SK-N-MC (cell line): ENCODE data around the gene TADA1.

ENCODE experiments used
- EZH2 ChIP-seq: fragments of 200-600 bp; sonication (generic); IDR thresholded peaks from one replicate; pipeline ENCODE4 v1.6.1; 2017; ENCODE audit warnings: antibody characterized with exemption
- FOXP2 ChIP-seq: optimal IDR thresholded peaks from 2 replicates; pipeline ENCODE3; 2011; ENCODE audit warnings: mild to moderate bottlenecking, moderate library complexity; ENCODE audit not compliant: insufficient read depth; ENCODE audit errors: extremely low read length, control extremely low read depth
- POLR2AphosphoS5 ChIP-seq: IDR thresholded peaks from 2 replicates; pipeline ENCODE4 v1.6.1; 2012; ENCODE audit warnings: mild to moderate bottlenecking, low read depth, low read length, borderline replicate concordance

- TF ChIP-seq EZH2, result no peak
- no peak for TF ChIP-seq FOXP2
- TF ChIP-seq POLR2AphosphoS5, result no peak
These were observed 32.1 kb downstream of the TADA1 start for GRCh38 chr1:166843769-166844596.
